GM18502 (cell line): ENCODE data around the gene BLOC1S4.
A peak's percentile ranks its signal among the peaks of the same experiment; 100 is the strongest.
"Not testable (repeated sequence)": the region's sequence is repeated elsewhere in the genome, so short reads cannot be mapped to it uniquely, and the experiment has no call there.

ENCODE experiments used
- ATAC-seq: cut with Tn5 transposase; IDR thresholded peaks from one replicate; pipeline ENCODE4 v1.9.1; 2021; ENCODE audit warnings: mild to moderate bottlenecking; ENCODE audit not compliant: unreplicated experiment, poor library complexity

The BLOC1S4 gene, protein sequence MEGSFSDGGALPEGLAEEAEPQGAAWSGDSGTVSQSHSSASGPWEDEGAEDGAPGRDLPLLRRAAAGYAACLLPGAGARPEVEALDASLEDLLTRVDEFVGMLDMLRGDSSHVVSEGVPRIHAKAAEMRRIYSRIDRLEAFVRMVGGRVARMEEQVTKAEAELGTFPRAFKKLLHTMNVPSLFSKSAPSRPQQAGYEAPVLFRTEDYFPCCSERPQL

DNA sequence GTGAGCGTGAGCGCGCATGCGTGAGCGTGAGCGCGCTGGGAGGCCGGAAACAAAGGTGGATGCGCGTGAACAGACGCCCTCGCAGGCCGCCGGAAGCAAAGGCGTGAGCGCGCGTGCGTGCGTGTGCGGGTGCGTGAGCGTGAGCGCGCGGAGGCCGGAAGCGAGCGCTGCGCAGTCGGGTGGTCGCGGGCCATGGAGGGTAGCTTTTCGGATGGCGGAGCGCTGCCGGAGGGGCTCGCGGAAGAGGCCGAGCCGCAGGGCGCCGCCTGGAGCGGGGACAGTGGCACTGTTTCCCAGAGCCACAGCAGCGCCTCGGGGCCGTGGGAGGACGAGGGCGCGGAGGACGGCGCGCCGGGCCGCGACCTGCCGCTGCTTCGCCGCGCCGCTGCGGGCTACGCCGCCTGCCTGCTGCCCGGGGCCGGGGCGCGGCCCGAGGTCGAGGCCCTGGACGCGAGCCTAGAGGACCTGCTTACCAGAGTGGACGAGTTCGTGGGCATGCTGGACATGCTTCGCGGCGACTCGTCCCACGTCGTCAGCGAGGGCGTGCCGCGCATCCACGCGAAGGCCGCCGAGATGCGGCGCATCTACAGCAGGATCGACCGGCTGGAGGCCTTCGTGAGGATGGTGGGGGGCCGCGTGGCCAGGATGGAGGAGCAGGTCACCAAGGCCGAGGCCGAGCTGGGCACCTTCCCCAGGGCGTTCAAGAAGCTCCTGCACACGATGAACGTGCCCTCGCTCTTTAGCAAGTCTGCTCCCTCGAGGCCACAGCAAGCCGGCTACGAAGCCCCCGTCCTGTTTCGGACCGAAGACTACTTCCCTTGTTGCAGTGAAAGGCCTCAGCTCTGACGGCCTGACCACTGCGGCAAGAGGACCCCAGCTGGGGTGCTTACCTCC, at the start of gene BLOC1S4:
Gene BLOC1S4 (plus strand): TSS at position 157 of the 894 bp plus-strand sequence. CDS start 36 bp downstream, at position 193.
- peak; percentile 84 for ATAC-seq

DNA sequence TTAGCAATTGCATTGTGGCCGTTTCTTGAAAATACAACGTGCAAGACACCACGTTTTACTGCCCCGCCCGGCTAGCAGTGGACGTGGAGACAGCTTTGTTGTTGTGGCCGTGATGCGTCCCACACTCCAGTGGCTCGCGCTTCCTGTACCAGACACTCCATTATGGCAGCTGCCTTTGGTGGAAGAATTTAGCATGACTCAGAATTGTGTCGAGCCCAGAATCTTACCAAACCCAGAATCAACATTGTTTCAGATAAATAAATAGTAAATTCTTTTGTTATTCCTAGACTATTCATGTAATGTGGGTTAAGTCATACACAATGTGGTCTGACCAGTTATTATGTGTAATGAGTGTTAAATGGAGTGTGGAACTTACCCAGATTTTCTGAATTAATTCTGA, 47.6 kb upstream of the BLOC1S4 start:
- ATAC-seq = no peak

DNA sequence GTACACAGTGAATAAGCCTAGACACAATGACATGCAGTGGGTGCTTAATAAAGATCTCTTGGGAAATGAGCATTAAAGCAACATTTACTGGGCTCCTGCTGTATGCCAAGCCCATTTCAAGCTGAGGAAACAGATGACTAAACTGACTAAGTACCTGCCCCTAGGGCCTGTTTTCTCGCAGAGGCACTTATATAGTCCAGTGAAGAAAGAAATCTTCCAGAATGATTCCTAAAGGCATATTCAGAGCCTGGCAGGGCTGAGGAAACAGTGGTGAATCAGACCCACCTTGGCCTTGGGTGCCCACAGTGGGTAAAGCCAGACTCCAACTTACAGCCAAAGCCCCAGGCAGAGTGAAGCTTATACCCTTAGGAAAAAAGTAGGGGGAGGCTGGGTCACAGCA, 44.3 kb upstream of the BLOC1S4 start:
- ATAC-seq = no peak

DNA sequence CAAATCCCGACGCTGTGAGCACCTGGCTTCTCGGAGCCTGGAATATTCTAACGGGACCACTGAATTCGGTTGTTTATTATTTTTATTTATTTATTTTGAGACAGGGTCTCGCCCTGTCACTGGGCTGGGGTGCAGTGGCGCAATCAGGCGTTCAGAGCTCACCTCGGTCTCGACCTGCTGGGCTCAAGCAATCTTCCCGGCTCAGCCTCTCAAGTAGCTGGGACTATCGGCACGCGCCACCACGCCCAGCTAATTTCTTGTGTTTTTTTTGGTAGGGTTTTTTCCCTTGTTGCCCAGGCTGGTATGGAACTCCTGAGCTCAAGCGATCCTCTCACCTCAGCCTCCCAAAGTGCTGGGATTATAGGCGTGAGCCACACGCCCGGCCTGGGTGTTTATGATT, 43.8 kb upstream of the BLOC1S4 start:
- no peak for ATAC-seq

DNA sequence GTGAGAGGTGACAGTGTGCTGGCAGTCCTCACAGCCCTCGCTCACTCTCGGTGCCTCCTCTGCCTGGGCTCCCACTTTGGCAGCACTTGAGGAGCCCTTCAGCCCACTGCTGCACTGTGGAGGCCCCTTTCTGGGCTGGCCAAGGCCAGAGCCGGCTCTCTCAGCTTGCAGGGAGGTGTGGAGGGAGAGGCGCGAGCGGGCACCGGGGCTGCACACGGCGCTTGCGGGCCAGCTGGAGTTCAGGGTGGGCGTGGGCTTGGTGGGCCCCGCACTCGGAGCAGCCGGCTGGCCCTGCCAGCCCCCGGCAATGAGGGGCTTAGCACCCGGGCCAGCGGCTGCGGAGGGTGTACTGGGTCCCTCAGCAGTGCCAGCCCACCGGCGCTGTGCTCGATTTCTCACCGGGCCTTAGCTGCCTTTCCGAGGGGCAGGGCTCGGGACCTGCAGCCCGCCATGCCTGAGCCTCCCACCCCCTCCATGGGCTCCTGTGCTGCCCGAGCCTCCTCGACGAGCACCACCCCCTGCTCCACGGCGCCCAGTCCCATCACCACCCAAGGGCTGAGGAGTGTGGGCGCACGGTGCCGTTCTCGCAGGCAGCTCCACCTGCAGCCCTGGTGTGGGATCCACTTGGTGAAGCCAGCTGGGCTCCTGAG, 43.3 kb upstream of the BLOC1S4 start:
- ATAC-seq = not testable (repeated sequence)

DNA sequence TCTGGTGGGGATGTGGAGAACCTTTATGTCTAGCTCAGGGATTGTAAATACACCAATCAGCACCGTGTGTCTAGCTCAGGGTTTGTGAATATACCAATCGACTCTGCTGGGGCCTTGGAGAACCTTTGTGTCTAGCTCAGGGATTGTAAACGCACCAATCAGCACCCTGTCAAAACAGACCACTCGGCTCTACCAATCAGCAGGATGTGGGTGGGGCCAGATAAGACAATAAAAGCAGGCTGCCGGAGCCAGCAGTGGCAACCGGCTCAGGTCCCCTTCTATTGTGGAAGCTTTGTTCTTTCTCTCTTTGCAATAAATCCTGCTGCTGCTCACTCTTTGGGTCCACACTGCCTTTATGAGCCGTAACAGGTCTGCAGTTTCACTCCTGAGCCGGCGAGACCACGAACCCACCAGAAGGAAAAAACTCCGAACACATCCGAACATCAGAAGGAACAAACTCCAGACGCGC, 42.7 kb upstream of the BLOC1S4 start:
- not testable (repeated sequence) for ATAC-seq

DNA sequence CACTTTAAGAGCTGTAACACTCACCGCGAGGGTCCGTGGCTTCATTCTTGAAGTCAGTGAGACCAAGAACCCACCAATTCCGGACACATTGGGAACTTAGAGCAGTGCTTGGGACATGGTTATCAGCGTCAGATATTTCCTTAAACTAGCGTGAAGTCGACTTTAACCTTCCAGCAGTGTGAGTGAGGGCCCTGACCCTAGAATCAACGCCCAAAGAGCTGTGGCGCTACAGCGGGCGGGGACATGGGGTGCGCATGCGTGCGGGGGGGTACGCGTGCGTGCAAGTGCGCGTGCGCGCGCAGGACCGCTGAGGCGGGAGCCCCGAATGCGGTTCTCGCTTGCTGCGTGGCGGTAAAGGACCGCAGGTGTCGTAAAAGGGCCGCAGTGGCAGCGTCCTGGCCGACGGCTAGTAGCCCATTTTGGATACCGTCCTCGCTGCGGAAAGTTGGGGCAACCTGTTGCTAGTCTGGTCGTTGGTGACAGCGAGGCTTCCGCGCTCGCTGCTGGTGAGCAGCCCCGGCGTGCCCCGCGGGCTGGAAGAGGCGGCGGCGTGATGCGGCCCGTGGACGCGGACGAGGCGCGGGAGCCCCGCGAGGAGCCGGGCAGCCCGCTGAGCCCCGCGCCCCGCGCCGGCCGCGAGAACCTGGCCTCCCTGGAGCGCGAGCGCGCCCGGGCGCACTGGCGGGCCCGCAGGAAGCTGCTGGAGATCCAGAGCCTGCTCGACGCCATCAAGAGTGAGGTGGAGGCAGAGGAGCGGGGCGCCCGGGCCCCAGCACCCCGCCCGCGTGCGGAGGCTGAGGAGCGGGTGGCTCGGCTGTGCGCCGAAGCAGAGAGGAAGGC, 42.1 kb upstream of the BLOC1S4 start:
- peak; percentile 76 for ATAC-seq

DNA sequence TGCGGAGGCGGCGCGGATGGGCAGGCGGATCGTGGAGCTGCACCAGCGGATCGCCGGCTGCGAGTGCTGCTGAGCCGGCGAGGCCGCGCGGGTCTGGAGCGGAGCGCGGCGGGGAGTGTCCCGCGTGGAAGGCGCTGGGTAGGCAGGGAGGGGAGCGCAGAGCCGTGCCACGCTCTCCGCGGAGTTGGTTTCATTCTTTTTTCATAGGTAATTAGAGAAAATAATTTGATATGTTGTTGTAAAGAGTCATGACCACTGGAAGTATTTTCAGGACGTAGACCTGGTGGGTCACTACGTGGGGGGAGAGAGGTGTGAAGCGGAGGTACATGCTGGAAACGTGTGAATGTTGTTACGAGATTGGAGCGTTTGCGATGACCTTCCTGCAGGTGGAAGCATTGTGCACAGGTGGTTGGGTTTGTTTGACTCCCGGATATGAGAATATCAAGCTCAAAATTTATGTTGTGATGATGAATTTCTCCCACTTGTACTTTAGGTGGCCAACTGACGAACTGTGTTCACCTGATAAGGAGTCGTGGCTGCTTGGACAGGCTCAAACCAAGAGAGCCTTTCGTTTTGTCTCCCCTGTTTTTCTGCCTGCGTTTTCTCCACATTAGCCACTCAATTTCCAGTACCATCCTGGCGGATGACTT, 41.3 kb upstream of the BLOC1S4 start:
- peak; percentile 54 for ATAC-seq

DNA sequence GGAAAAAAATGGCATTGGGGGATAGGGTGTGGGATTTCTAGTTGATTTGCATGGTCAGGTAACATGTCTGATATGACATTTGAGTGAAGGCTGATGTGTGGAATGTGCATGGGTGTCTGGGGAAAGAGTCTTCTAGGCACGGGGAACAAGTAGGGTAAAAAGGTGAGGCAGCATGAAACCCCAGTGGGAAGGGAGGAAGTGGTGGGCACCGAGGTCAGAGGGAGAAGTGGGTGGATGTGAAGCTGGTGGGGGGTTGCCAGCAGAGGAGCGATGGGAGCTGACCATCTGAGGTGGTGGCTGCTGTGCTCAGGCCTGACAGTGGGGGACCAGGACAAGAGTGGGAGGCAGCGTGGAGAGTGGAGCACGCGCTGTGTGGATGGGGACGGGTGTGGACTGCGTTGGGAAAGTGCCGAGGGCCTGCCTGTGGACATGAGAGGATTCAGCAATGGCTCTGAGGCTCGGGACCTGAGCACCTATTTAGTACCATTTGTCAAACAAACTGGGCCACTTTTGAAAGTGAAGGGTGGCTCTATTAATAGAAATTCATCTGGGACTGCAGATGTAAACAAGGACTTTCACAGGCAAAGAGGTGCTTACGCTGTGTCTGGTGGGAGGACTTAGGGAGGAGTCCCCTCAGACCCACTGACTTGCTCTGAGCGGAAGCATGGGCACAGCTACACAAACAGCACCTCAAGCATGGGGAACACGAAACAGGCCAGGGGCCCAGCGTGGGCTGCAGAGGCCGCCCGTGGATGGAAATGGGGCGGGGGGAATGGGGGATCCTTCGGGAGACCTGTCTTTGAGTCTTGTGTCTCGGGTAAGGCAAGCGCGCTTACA, 39.0 kb upstream of the BLOC1S4 start:
- no peak for ATAC-seq

DNA sequence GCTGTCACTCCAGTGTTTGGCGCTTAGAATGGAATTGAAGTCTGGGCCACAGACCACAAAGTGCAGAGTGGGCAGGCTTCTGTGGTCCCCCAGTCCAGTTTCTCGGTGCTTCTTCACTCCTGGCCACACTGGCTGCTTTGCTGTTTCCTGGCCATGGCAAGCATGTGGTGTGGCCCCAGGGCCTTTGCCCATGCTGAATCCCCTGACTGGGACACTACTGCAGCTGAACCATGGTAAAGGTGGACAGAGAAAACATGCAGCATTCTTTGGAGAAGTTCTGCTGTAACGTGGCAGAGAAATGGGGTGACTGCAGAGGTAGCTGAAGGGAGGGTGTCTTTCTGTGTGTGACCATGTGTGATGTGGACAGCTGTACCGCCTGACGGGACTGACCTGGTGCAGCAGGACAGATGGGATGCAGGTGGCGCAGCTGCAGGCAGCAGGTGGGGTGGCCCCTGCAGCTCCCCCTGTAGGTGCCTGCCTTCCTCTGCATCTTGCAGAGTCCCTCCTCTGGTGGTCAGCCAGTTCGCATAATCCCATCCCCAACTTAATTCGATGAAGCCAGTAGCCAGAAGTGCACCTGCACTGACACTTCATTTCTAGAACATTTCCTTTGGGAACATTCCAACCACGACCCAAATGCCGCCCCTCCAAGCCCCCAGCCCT, 35.5 kb upstream of the BLOC1S4 start:
- no peak for ATAC-seq

DNA sequence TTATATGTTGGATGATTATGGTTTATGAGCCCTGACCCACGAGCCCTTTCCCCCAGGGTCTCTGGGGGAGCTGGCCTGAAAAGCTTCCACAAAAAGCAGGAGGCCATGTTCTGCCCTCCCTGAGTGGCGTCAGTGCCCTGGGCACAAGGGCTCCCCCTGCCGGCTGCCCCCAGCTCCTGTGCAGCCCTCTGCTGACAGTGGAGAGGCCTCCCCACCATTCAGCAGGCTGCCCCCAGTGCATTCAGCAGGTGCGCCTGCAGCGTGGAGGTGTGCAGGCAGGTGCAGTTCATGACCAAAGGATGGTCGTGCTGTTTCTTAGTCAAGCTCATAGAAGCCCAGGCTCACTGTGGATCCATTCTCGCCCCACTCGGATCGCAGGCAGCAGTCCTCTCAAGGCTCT, 34.8 kb upstream of the BLOC1S4 start:
- ATAC-seq = no peak

DNA sequence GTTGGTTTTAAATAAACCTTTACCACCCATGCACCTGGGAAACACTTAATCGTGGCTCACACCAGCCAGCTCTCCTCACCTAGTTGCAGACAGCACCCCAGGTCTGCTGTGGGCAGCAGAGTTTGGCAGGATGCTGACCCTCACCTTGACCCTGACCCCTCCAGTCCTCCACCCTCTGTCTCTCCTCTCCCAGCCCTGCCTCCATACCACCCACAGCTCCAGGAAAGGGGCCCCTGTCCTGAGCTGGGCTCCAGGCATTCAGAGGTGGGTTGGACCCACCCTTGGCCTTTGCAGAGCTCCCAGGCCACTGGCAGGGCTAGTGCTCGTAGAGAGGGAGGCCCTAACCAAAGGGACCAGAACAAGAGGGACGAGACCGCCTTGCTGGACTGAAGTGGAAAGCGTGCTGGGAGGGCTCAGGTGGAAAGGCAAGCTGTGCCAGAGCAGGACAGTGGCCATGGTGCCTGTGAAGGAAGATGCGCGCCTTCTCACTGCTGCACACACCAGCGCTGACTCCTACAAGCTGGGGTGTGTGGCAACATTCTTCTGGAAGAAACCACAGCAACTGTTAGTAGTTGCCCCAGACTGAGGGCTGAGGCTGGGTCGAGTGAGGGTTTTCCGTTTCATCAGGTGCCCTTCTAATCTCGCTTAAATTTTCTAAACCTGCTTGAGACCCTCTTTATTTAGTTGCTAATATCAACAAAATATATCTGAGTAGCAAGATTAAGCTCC, 32.9 kb upstream of the BLOC1S4 start:
- no peak for ATAC-seq

DNA sequence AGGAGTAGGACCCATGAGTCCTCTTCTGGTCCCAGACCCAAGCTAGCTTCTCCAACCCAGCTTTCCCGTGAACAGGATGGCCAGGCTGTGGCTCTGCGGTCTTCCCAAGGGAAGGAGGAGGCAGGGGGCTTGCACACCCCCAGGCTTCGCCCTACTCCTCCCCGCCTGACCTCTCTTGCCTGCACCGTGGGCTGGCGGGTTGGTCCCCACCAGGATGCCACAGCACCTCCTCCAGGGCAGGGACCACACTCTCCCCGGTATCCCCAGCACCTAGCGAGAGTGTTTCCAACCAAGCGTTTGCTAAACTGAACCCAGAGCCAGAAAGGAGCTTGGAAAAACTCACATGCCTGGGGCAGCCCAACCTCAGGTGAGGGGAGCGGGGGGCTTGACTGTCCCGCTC, 31.3 kb upstream of the BLOC1S4 start:
- ATAC-seq = no peak

DNA sequence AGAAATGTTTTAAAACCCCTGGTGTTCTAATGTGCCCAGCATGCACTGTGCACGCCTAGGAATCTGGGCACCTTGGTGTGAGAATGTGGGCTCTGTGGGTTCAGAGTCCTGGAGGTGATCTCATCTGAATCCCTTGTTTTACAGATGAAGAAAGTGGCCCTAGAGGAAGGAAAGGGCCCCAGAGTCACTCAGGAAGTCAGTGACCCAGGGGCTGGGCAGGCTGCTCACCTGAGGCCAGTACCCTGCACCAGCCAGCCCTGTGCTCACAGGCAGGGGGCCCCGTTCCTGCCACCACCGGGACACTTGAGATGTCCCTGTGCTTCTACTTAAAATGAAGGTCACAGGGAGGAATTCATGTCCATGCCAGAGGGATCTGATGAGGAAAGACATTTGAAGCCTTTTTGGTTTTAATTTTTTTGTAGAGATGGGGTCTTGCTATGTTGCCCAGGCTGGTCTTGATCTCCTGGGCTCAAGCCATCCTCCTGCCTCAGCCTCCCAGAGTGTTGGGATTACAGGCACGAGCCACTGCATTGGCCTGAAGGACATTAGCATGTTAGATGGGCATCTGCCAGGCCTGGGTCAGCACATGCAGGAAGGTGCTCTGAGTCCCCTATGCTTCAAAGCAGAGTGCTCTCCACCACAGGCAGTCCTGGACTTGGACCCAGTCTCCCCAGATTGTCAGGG, 29.7 kb upstream of the BLOC1S4 start:
- ATAC-seq = no peak

DNA sequence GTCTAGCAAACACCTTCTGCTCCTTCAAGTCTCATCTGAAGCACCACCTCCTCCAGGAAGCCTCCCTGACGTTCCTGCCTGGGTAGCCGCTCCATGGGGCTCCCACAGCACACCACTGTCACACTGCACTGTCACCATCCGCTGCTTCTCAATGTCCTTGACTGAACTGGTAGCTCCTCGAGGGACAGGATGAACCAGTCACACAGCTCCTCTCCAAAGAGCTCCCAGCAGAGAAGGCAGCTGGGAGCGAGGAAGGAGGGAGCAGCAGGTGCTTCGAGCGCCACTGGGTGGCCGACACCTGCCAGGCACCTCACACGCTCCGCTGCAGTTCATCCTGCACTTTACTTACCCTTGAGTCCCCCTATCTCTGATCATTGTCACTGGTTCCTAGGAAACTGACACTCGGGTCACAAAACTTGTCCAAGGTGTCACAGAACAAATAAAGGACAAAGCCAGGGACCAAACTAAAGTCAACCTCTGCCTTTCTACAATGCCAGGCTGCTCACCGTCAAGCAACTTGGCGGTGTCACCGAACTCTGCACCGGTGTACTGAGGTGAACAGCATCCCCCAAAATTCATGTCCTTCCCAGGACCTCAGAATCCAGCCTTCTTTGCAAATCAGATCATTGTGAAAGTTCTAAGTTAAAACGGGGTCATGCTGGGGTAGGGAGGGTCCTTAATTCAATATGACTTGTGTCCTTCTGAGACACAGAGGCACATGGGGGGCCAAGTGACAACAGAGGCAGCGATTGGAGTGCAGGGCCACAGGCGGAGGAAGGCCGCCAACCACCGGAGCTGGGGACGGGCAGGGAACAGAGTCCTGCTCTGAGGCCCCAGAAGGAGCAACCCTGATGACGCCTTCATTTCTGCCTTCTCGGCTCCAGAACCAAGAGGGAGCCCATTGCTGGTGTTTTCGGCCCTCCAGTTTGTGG, 27.8 kb upstream of the BLOC1S4 start:
- no peak for ATAC-seq

DNA sequence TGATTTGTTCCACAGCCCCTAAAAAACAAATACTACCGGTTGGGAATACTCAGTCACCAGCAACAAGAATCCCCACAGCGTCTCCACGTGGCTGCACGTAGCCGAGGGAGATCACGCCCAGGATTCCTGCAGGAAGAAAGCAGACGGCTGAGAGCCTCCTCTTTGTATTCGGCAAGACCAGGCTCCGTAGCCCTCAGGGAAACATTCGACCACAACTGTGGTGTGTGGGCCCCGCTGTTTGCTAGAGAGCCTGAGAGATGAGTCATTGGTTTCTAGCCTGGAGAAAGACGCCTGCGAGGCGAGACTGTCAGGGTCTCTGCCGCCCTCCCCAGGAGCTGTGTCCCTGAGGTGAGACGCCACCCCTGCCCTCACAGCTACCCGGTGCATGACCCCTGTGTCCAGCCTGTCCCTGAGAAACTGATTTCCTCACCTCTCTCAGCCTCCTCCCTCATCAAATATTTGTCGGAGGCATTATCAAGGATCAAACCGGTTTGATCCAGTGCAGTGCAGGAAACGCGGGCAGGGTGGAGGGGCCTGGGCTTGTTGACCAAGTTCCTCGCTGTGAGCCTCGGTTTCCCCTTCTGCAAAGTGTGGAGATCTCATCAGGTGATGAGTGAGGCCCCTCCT, 27.0 kb upstream of the BLOC1S4 start:
- ATAC-seq = peak; percentile 85
